ENCODE measurements around the gene IGFBP5.

IGFBP5 gene

GRCh38 chr2:216661639-216662375 is 33.5 kb downstream of the IGFBP5 start:
- Histone ChIP-seq H3K36me3 (ENCODE audit: control insufficient read depth in 1 of 2, insufficient read depth in 2 of 2, low read length in 2 of 2) (no peaks in the 10 kb centered on the region), H3K27ac (ENCODE audit: low read length) (no peak overlapping the region)

GRCh38 chr2:216661051-216661450 is 34.3 kb downstream of the IGFBP5 start:
- Histone ChIP-seq H3K27me3 (ENCODE audit: low read depth, low read length) (no peaks in the 10 kb centered on the region), H3K27ac (ENCODE audit: low read length) (no peak overlapping the region), H3K4me1 (ENCODE audit: control insufficient read depth in 1 of 2, insufficient read depth in 2 of 2, low read length in 2 of 2) (peaks cover 7 to 16% of the 10 kb centered on the region in 2 donors), H3K9me3 (ENCODE audit: control insufficient read depth in 1 of 2, low read length in 2 of 2) (no peaks in the 10 kb centered on the region), H3K4me3 (ENCODE audit: low read depth in 1 of 2, low read length in 2 of 2) (no peak overlapping the region), H3K36me3 (ENCODE audit: control insufficient read depth in 1 of 2, insufficient read depth in 2 of 2, low read length in 2 of 2) (no peaks in the 10 kb centered on the region)

More at GRCh38 chr2:216661639-216662375, 33.5 kb downstream of the IGFBP5 start:
- H3K9me3 ChIP-seq (ENCODE audit: control insufficient read depth in 1 of 2, low read length in 2 of 2) = no peaks in the 10 kb centered on the region
- no peak overlapping the region for H3K4me3 ChIP-seq (ENCODE audit: low read depth in 1 of 2, low read length in 2 of 2)
- H3K27me3 ChIP-seq (ENCODE audit: low read depth, low read length) = no peaks in the 10 kb centered on the region
- H3K4me1 ChIP-seq (ENCODE audit: control insufficient read depth in 1 of 2, insufficient read depth in 2 of 2, low read length in 2 of 2) = peaks cover 7 to 18% of the 10 kb centered on the region in 2 donors

GRCh38 chr2:216660496-216660895 is 34.9 kb downstream of the IGFBP5 start:
- Histone ChIP-seq H3K4me3 (ENCODE audit: low read depth in 1 of 2, low read length in 2 of 2) (no peak overlapping the region), H3K27ac (ENCODE audit: low read length) (no peak overlapping the region), H3K9me3 (ENCODE audit: control insufficient read depth in 1 of 2, low read length in 2 of 2) (no peaks in the 10 kb centered on the region), H3K27me3 (ENCODE audit: low read depth, low read length) (no peaks in the 10 kb centered on the region), H3K36me3 (ENCODE audit: control insufficient read depth in 1 of 2, insufficient read depth in 2 of 2, low read length in 2 of 2) (no peaks in the 10 kb centered on the region), H3K4me1 (ENCODE audit: control insufficient read depth in 1 of 2, insufficient read depth in 2 of 2, low read length in 2 of 2) (peaks cover 7 to 11% of the 10 kb centered on the region in 2 donors)

GRCh38 chr2:216659276-216659675 is 36.1 kb downstream of the IGFBP5 start:
- H3K27ac ChIP-seq (ENCODE audit: low read length) = no peak overlapping the region
- H3K36me3 ChIP-seq (ENCODE audit: control insufficient read depth in 1 of 2, insufficient read depth in 2 of 2, low read length in 2 of 2) = no peaks in the 10 kb centered on the region
- no peak overlapping the region for H3K4me3 ChIP-seq (ENCODE audit: low read depth in 1 of 2, low read length in 2 of 2)
- H3K27me3 ChIP-seq (ENCODE audit: low read depth, low read length) = no peaks in the 10 kb centered on the region
- H3K9me3 ChIP-seq (ENCODE audit: control insufficient read depth in 1 of 2, low read length in 2 of 2) = no peaks in the 10 kb centered on the region
- H3K4me1 ChIP-seq (ENCODE audit: control insufficient read depth in 1 of 2, insufficient read depth in 2 of 2, low read length in 2 of 2) = no peaks in the 10 kb centered on the region

GRCh38 chr2:216658757-216659156 is 36.6 kb downstream of the IGFBP5 start:
- no peaks in the 10 kb centered on the region for H3K27me3 ChIP-seq (ENCODE audit: low read depth, low read length)
- H3K4me1 ChIP-seq (ENCODE audit: control insufficient read depth in 1 of 2, insufficient read depth in 2 of 2, low read length in 2 of 2) = no peaks in the 10 kb centered on the region

GRCh38 chr2:216657980-216658379 is 37.4 kb downstream of the IGFBP5 start:
- H3K27ac ChIP-seq (ENCODE audit: low read length) = no peak overlapping the region
- no peak overlapping the region for H3K4me3 ChIP-seq (ENCODE audit: low read depth in 1 of 2, low read length in 2 of 2)
- no peaks in the 10 kb centered on the region for H3K4me1 ChIP-seq (ENCODE audit: control insufficient read depth in 1 of 2, insufficient read depth in 2 of 2, low read length in 2 of 2)
- H3K36me3 ChIP-seq (ENCODE audit: control insufficient read depth in 1 of 2, insufficient read depth in 2 of 2, low read length in 2 of 2) = no peaks in the 10 kb centered on the region
- no peaks in the 10 kb centered on the region for H3K9me3 ChIP-seq (ENCODE audit: control insufficient read depth in 1 of 2, low read length in 2 of 2)
- no peaks in the 10 kb centered on the region for H3K27me3 ChIP-seq (ENCODE audit: low read depth, low read length)

More at GRCh38 chr2:216658757-216659156, 36.6 kb downstream of the IGFBP5 start:
- no peaks in the 10 kb centered on the region for H3K9me3 ChIP-seq (ENCODE audit: control insufficient read depth in 1 of 2, low read length in 2 of 2)
- no peaks in the 10 kb centered on the region for H3K36me3 ChIP-seq (ENCODE audit: control insufficient read depth in 1 of 2, insufficient read depth in 2 of 2, low read length in 2 of 2)
- no peak overlapping the region for H3K27ac ChIP-seq (ENCODE audit: low read length)
- H3K4me3 ChIP-seq (ENCODE audit: low read depth in 1 of 2, low read length in 2 of 2) = no peak overlapping the region

- no peaks in the 10 kb centered on the region for H3K9me3 ChIP-seq (ENCODE audit: control insufficient read depth in 1 of 2, low read length in 2 of 2)
- H3K4me1 ChIP-seq (ENCODE audit: control insufficient read depth in 1 of 2, insufficient read depth in 2 of 2, low read length in 2 of 2) = no peaks in the 10 kb centered on the region
- no peaks in the 10 kb centered on the region for H3K27me3 ChIP-seq (ENCODE audit: low read depth, low read length)
- H3K27ac ChIP-seq (ENCODE audit: low read length) = no peak overlapping the region
- no peaks in the 10 kb centered on the region for H3K36me3 ChIP-seq (ENCODE audit: control insufficient read depth in 1 of 2, insufficient read depth in 2 of 2, low read length in 2 of 2)
- no peak overlapping the region for H3K4me3 ChIP-seq (ENCODE audit: low read depth in 1 of 2, low read length in 2 of 2)
Measured at GRCh38 chr2:216657086-216657855, 38.1 kb downstream of the IGFBP5 start.

GRCh38 chr2:216654528-216655052 is 40.8 kb downstream of the IGFBP5 start:
- Histone ChIP-seq H3K27me3 (ENCODE audit: low read depth, low read length) (no peaks in the 10 kb centered on the region), H3K36me3 (ENCODE audit: control insufficient read depth in 1 of 2, insufficient read depth in 2 of 2, low read length in 2 of 2) (no peaks in the 10 kb centered on the region), H3K9me3 (ENCODE audit: control insufficient read depth in 1 of 2, low read length in 2 of 2) (no peaks in the 10 kb centered on the region), H3K4me3 (ENCODE audit: low read depth in 1 of 2, low read length in 2 of 2) (no peak overlapping the region), H3K27ac (ENCODE audit: low read length) (no peak overlapping the region), H3K4me1 (ENCODE audit: control insufficient read depth in 1 of 2, insufficient read depth in 2 of 2, low read length in 2 of 2) (peaks cover 4 to 9% of the 10 kb centered on the region in 2 donors)

- Histone ChIP-seq H3K27ac (ENCODE audit: low read length) (no peak overlapping the region), H3K36me3 (ENCODE audit: control insufficient read depth in 1 of 2, insufficient read depth in 2 of 2, low read length in 2 of 2) (no peaks in the 10 kb centered on the region), H3K4me1 (ENCODE audit: control insufficient read depth in 1 of 2, insufficient read depth in 2 of 2, low read length in 2 of 2) (peaks cover 4 to 9% of the 10 kb centered on the region in 2 donors), H3K27me3 (ENCODE audit: low read depth, low read length) (no peaks in the 10 kb centered on the region), H3K4me3 (ENCODE audit: low read depth in 1 of 2, low read length in 2 of 2) (no peak overlapping the region), H3K9me3 (ENCODE audit: control insufficient read depth in 1 of 2, low read length in 2 of 2) (no peaks in the 10 kb centered on the region)
Measured at GRCh38 chr2:216653931-216654365, 41.4 kb downstream of the IGFBP5 start.

GRCh38 chr2:216653093-216653799 is 42.1 kb downstream of the IGFBP5 start:
- Histone ChIP-seq H3K36me3 (ENCODE audit: control insufficient read depth in 1 of 2, insufficient read depth in 2 of 2, low read length in 2 of 2) (no peaks in the 10 kb centered on the region), H3K4me1 (ENCODE audit: control insufficient read depth in 1 of 2, insufficient read depth in 2 of 2, low read length in 2 of 2) (peaks cover 4 to 9% of the 10 kb centered on the region in 2 donors), H3K9me3 (ENCODE audit: control insufficient read depth in 1 of 2, low read length in 2 of 2) (no peaks in the 10 kb centered on the region), H3K27ac (ENCODE audit: low read length) (no peak overlapping the region), H3K27me3 (ENCODE audit: low read depth, low read length) (no peaks in the 10 kb centered on the region), H3K4me3 (ENCODE audit: low read depth in 1 of 2, low read length in 2 of 2) (no peak overlapping the region)

GRCh38 chr2:216652566-216652965 is 42.8 kb downstream of the IGFBP5 start:
- peaks cover 4 to 14% of the 10 kb centered on the region in 2 donors for H3K4me1 ChIP-seq (ENCODE audit: control insufficient read depth in 1 of 2, insufficient read depth in 2 of 2, low read length in 2 of 2)
- no peaks in the 10 kb centered on the region for H3K9me3 ChIP-seq (ENCODE audit: control insufficient read depth in 1 of 2, low read length in 2 of 2)
- no peak overlapping the region for H3K27ac ChIP-seq (ENCODE audit: low read length)
- no peaks in the 10 kb centered on the region for H3K36me3 ChIP-seq (ENCODE audit: control insufficient read depth in 1 of 2, insufficient read depth in 2 of 2, low read length in 2 of 2)
- no peaks in the 10 kb centered on the region for H3K27me3 ChIP-seq (ENCODE audit: low read depth, low read length)
- H3K4me3 ChIP-seq (ENCODE audit: low read depth in 1 of 2, low read length in 2 of 2) = no peak overlapping the region

All from muscle layer of duodenum (tissue), 2 donors.